GM11168 (cell line): ENCODE results near the gene POU4F1.

Source experiments
- in situ Hi-C: fragments of 300-500 bp; cut with MboI; formaldehyde crosslinking; loops from one replicate; pipeline ENCODE4 v1.12.0; 2022; ENCODE audit warnings: low sequenced_read_pairs; ENCODE audit not compliant: unreplicated experiment

POU4F1 gene

GRCh38 chr13:78594456-78594975 lies 8.8 kb downstream of the POU4F1 start:
- in situ Hi-C loops, result loop anchor here (25.0 kb wide), 2 partner anchors 282 to 357 kb away; no protein-coding TSS in a partner anchor

DNA sequence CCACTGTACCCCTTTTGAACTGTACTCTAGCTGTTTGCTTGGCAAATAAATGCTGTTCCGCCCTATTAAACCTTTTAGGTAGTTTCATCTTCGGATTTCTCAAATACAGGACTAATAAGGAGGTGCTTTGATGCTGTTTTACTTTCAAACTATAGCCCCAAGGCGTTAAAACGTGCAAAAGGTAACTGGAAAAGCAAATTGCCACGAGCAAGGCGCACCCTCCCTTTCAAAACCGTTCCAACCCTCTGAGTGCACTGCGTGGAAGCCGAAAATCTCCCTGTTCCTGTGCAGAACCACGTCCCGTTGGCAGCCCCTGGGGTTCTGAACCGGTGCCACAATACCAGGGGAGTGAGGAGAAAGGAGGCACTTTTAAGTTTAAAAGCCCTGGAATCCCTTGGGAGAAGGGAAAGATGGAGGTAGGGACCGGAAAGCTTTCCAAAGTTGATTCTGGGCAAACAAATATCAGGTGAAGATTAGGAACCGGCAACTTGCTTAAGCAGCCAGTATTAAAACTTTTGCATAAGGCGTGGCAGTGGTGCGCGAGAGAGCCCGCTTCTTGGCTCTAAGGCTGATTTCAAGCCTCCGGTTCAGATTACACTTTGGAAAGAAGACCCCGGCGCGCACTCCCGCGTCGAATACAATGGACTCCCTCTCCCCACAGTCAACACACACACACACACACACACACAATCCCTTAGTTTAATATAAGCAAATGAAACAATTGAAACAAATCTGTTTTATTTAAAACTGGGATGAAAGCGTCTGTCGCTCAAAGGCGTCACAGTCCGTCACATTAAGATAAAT lies 9.5 kb downstream of the POU4F1 start:
- in situ Hi-C loops, result loop anchor here (25.0 kb wide), 2 partner anchors 282 to 357 kb away; no protein-coding TSS in a partner anchor

DNA sequence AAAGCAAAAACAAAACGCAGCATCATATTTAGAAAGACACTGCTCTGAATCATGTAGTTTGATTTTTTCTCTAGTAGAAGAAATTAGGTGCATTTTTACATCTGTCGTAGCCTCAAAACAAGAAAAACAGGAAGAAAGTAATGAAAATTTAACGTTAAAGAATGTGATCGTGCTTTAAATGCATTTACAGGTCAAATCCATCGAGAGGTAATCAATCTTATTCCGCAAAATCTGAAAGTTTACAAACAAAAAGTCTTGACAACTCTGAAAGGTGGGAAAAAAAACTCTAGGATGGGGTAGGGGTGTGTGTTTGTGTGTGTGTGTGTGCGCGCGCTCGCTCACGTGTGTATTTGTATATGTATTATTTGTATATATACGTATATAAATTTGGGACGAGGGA lies 10.2 kb downstream of the POU4F1 start:
- in situ Hi-C loops, result loop anchor here (25.0 kb wide), 2 partner anchors 281 to 356 kb away; no protein-coding TSS in a partner anchor

GRCh38 chr13:78592584-78592983 lies 10.8 kb downstream of the POU4F1 start:
- in situ Hi-C loops, result loop anchor here (25.0 kb wide), 2 partner anchors 280 to 355 kb away; no protein-coding TSS in a partner anchor

- in situ Hi-C loops, result loop anchor here (25.0 kb wide), 2 partner anchors 277 to 352 kb away; no protein-coding TSS in a partner anchor
Observed at GRCh38 chr13:78589206-78589605, 14.1 kb downstream of the POU4F1 start.

GRCh38 chr13:78587395-78587794 lies 16.0 kb downstream of the POU4F1 start:
- in situ Hi-C loops, result loop anchor here (25.0 kb wide), 2 partner anchors 275 to 350 kb away; no protein-coding TSS in a partner anchor

DNA sequence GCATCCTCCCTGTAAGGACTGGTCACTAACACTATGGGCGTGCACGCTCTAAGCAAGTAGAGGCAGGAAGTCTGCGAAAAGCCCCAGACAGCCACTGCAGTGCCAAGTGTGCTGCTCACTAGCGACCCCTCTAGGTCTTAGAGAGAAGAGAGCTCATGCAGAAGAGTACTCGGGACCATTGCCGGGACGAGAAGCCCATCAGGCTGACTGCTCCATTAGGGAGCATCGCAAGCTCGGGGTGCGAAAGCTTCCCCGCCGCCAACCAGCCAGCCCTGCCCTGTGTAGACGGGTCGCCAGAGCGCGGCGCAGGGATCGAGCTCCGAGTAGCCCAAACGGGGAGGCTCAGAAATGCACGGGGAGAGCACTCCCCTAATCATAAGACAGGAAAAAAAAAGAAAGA lies 16.6 kb downstream of the POU4F1 start:
- in situ Hi-C loops, result loop anchor here (25.0 kb wide), 2 partner anchors 274 to 349 kb away; no protein-coding TSS in a partner anchor

DNA sequence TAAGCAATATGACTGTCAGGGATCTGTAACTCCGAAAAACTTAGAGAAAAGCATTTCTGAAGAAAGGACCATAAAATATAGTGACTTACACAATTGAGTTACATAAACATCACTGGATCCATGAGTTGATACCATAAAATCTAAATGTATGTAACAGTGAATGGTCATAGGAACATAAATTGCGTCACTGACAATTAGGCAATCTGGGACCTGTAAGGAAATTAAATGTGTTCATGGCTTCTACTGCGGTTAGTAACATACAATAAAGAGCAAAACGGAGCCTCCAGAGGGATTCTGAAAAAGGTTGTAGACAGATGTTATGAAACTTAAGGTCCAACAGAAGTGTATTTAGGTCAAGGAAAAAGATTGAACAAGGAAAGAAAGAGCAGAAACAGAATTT lies 27.1 kb downstream of the POU4F1 start:
- in situ Hi-C loops, result loop anchor here (25.0 kb wide), 2 partner anchors 264 to 339 kb away; no protein-coding TSS in a partner anchor

DNA sequence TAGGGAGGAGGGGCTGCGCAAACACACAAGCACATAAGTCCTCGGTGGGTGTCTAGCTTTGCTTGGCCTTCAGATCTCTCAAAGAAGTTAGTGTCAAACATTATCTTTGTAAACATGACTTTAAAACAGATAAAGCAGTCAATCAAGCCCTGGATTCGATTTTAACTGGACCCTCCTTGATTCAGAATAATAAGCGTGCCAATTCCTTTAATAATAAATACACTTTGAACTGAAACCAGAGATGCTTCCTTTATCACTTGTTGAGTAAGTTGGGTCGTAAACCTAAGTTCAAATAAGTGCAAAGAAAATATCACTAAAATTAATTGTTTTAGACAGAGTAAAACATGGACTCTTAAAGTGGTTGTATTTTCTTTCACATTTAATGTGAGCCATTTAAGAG lies 30.9 kb downstream of the POU4F1 start:
- in situ Hi-C loops, result no loop called here

GRCh38 chr13:78569029-78569428 lies 34.3 kb downstream of the POU4F1 start:
- in situ Hi-C loops, result no loop called here

- in situ Hi-C loops, result no loop called here
Observed at GRCh38 chr13:78566631-78567030, 36.7 kb downstream of the POU4F1 start.

- in situ Hi-C loops, result no loop called here
Observed at GRCh38 chr13:78562237-78562889, 41.0 kb downstream of the POU4F1 start.
